GOT3 (cell line): ENCODE measurements around the gene LRP1B.
"Not testable (repeated sequence)": the region's sequence is repeated elsewhere in the genome, so short reads cannot be mapped to it uniquely, and the experiment has no call there.

Experiments
- DNase-seq: peaks from one replicate; lab custom pipeline; 2025; ENCODE audit warnings: mixed read lengths; lab: John Stamatoyannopoulos, UW

Gene LRP1B

DNA sequence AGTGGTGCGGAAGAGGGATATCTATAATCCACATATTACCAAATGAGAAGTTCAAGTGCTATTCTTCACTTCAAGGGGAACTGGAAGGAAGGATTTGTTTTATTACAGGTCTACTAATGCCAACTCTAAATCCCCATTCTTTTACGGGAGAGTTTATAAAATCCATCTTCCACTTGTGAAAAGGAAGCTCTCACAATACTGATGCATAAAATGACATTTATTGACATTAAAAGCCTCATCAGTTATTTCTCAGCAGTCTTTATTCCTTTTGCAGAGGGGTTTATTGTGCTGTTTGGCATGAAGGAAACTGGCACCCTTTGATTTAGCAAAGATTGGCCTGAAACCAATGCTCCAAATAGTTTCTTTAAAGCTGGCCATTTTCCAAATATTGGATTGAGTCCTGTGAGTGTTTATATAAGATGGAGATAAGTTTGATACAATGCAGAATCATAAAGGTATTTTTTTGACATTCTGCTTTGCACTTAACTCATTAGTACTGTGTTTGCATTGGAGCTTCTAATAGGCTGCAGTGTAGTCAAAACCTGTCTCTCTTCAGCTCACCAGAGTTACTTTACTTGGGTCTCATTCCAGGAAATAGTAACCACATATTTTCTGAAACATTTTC lies 26.6 kb downstream of the LRP1B start:
- no peak for DNase-seq

DNA sequence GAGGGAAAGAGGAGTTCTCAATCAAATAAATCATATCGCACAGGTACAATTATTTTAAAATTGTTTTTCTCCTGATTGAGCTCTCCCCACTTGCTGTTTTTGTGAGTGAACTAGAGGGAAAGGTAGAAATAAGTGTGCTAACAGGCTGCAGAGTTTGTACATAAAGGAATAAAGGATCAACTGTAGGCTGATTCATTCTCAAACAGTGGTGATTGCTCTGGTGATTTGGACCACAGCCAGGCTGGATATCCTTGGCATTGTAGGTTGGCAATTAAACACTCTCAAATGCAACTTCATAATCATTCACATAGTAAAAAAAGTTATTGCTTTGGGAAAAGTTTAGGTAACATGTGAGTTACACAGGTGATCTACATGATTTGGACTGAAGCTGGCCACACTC lies 29.8 kb downstream of the LRP1B start:
- DNase-seq: no peak

DNA sequence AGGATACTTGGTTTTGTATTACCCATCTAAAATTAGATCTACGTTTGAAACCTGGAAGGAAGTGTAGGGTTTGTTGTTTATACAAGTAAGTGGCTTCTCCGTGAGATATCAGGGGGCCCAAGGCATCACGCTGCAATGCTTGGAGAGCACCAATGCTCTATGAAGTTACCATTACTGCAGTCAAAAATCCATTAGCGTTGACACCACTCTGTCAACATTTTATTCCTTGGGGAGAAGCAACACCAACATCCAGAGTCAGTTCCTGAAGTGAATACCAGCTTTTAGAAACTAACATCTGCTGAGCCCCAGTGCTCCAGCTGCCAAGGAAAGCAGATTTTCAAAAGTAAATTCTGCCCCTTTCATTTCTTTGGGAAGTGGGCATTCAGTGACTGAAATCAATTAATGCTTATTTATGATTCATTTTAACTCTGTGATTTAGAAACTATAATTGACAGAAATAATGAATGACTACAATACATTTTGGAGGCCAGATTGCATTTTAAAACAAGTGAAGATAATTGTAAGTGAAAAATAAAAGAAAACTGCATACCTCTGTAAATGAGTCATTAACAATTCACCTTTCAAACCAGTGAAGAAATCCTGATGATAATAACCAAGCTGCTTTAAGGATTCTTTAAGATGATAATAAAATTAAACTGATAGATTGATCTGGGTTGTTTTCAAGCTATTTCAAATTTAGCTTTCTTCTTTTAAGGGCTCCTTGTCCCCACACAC lies 30.5 kb downstream of the LRP1B start:
- no peak for DNase-seq

DNA sequence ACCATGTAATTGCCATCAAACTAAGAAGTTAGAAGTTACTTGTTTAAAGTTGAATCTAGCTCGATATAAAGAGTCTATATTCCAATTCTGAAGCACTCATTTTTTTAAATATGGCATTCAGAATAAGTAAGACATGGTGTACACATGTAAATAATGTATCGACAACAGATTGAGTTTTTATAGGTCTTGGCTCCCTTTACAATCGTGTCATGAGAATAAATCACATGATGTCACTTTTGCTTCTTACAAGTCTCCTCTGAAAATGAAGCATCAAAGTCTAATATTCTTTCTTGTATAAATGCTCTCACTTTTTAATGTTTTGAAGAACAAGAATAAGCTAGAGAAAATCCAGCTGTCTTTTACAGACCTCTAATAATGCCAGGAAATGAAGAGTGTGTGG lies 33.1 kb downstream of the LRP1B start:
- no peak for DNase-seq

DNA sequence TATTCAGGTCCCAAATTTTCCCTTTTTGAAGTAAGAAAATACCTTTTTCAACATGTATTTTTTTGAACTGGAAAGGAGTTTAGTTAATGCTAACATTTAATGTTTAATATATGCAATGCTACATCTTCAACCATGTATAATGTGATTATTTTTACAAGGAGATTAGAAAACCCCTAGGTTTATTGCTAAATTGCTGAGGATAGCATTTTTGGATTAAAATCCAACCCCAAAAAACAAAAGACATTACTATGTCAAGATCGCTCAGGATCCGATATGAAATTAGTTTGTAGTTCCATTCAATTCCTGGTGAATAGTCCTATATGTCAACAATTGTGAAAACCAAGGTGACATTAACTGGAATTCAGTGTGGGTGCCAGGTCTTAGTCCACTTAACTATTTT lies 35.2 kb downstream of the LRP1B start:
- no peak for DNase-seq

DNA sequence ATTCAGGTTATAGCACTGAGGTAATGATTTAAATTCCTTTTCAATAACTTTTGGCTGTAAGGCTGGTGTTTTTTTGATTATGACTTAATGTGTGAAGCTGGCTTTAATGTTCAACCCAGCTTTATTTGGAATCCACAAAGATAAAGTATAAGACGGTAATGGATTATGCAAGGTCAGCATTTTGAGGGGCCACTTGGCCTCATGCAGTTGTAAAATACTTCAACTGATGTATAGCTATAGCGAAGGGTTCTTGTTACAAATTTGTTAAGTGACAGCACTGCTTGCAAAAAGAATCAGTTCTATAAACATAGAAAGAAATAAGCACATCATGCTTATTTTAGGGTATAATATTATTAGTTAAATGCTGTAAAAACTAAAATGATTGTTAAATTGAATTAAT lies 36.6 kb downstream of the LRP1B start:
- DNase-seq: no peak

DNA sequence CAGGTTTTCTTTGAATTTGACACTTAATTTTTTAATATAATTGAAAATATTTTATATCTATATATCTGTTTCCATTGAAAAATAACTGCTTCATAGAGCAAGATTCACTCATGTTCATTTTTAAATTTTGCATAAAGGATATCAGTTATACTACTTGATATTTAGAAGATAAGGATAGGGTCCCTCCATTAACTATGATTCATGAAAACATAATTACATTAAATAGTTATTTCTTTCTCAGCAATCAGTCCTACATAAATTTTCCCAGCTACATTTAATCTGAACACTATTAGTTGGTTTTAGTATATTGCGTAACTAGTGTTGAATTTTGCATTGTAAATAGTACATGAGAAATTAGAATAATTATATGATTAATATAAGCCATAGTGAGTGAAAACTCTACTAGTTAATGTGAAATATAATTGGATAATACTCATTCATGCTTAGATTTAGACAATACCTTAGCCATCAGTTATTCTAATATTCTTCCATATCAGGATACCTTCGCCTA lies 42.7 kb downstream of the LRP1B start:
- DNase-seq: no peak

DNA sequence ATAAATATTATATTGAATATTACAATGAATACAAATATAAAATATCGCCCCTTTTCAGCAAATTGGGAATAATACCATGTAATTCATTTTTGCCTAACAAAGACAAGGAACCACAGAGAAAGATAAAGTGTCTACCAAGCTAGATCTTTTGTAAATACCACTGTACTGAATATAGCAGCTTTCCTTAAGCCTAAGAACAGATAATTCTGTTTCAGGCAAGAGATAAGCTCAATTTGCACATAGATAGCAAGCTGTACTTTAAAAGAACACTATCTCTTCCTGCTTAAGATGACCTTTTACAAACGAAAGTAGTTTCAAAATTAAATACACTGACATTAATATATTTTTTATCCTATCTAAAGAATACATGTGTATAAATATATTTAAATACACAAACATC lies 43.2 kb downstream of the LRP1B start:
- not testable (repeated sequence) for DNase-seq

DNA sequence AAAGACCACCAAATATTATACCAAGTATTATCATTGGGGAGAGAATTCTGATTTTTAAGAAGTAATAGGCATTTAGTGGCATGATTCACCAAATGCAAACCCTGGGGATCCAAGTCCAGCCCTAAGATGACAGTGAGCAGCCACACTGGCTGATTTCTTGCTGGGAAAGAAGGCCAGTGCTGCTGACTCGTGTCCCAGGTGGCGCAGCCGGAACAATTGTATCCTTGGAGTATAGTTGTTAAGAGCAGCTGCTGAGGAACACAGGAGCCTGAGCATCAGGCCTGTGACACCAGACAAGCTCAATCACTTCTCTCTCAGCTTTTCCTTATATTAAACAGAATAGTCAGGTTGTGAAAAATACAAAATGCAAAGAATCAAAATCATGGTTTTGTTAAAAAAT lies 48.4 kb downstream of the LRP1B start:
- DNase-seq: no peak

DNA sequence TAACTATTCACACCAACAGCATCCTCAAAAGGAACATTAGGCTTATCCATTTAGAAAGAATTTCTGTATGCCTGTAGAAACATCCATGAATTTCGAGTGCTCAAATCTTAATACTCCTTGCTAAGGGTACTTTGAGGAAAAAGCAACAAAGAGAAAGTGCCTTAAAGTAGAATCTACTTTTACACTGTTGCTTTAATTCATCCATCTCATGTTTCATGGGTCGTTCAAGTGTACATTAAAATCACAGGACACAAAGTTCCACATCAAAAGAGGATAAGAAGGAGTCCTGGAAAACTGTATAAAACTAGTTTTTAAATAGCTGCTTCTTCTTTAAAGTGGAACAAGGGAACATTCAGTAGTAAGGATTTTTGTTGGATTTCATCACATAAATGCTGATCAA lies 54.5 kb downstream of the LRP1B start:
- no peak for DNase-seq

DNA sequence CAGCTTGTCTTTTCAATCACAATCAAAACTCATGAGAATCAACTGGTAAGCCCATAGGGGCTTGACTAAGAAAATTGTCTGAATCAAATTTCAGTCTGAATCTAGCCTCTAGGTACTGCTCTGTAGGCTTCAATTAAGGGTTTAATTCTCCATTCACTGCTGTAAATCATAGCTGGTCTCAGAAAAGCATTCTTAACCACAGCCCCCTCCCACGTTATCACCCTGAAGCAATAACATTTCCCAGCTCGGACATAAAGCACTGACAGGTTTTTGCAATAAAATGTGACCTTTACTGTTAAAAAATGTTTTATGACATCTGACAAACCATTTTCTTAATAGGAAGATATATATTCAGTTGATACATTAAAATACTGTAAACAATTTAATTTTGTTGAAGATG lies 55.0 kb downstream of the LRP1B start:
- DNase-seq: no peak

DNA sequence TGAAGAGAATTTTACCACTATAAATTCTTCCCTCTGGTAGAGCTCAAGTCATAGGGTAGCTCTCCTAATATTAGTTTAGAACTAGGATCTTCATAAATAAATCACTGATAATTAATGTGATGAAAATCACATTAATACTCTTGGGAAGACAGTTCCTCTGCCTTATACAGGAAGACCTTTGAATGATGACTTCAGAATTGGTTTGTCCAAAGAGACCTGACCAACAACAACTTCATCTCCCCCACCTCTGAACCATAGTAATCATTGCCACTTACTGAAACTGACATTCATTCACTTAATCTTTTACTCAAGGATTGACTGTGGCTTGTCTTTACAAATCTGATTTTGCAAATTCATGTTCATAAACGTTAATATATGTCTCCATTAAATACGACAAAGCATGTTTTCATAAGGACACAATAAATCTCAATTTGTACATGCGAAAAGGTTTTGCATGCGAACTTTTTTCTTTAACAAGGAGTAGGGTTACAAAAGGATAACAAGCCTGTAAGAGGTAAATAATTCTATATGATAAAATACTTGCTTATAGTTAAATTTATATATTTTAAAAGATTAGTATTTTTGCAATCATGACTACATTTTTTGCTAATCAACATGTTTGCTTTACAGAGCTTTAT lies 61.4 kb downstream of the LRP1B start:
- no peak for DNase-seq

DNA sequence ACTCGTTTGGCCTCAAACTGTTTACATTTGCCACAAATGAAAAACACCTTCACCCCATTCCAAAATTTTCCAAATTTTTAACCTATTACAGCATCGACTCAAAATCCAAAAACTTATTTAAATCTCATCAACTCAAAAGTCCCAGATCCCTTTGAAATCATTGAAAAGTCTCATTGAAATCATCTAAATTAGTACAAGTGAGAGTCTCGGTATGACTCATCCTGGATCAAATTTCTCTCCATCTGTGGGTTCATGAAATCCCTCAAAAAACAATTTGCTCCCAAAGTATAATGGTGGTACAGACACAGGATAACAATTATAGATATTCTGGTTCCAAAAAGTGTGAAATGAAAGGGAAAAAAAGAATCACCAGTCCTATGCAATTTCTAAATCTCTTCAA lies 65.1 kb downstream of the LRP1B start:
- no peak for DNase-seq

DNA sequence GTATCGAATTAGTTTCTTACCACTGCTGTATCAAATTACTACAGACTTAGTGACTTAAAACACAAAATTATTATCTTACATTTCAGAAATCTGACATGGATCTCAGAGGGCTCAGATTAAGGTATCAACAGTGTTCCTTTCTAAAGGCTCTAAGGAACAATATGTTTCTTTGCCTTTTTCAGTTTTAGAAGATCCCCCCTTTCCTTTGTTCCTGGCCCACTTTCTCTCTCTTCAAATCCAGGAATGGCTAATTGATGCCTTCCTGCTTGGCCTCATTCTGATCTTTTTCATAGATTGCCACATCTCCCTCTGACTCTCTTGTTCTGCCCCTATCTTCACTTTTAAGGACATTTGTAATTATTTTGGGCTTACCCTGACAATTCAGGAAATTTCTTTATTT lies 65.7 kb downstream of the LRP1B start:
- no peak for DNase-seq

DNA sequence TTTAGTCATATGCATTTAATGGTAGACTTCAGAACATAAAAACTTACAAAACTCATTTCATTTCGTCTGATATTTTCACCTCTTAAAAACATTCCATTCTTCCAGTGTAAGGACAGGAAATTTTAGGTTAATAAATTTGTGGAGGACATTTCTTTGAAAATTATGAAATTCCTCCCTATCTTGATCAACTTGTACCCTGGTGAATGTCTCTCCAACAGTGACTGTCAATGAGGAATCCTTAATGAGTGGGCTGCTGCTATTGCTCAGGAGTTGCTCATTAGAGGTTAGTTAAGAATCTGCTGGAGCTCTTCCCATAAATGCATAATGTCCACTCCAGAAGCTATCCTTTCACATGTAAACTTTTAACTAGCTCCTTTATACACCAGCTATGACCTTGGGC lies 69.1 kb downstream of the LRP1B start:
- no peak for DNase-seq

DNA sequence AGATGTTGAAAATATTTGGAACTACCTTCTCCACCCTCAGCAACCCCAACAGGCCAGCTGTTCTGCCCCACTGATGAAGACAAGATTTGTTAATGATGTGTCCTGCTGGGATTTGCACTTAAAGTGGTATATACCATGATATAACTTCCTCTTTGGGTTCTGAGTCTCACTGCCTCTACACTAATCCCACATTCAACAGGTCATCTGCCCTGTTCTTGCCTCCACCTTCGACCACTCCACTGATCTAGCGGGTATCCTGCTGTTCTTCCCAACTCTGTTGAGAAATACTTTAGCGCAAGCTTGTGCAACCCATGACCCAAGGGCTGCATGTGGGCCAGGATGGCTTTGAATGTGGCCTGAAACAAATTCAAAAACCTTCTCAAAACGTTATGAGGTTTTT lies 72.7 kb downstream of the LRP1B start:
- DNase-seq: no peak

DNA sequence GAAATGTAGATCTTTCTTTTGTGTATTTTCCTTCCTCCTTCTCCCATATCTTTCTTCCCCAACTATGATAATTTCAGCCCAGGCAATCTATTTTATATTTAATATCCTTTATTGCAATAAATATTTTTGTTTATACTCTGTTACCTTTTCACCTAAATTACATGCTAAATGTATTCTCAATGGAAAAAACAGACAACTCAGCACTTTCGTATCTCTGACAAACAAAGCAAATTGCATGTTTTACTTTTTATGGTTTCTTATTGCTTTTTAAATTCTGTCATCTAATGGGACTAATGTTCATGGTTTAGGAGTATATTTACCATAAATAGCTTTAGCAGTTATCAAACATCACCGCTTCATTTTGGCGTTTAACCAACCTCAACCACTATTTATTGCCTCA lies 74.0 kb downstream of the LRP1B start:
- no peak for DNase-seq

DNA sequence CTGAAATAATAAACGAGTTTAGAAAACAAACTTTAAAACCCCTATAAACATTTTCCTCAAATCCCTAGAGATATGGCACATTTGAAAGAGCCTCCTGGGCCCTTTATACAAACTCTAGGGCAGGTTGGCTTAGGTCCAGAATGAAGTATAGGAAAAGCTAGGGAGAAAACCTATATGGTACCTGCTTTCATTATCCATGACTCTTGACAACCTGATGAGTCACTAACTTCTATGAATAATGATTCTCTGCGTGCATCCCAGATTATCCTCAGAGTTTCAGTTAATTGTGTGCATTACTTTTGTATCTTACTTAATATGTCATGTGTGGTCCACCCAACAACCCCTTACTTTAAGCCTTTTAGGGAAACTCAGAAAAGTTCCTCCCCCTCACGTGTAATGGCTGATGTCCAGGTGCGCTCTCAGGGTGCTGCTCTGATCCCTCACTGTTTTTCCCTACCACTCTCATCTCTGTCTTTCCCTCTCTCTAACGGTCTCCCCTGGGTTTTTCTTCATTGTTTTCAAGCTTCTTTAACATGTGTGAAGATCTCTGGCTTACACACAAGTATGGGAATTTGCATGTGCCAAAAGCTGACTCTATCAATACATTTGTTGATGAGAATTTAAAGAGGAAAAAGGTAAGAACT lies 78.5 kb downstream of the LRP1B start:
- no peak for DNase-seq

DNA sequence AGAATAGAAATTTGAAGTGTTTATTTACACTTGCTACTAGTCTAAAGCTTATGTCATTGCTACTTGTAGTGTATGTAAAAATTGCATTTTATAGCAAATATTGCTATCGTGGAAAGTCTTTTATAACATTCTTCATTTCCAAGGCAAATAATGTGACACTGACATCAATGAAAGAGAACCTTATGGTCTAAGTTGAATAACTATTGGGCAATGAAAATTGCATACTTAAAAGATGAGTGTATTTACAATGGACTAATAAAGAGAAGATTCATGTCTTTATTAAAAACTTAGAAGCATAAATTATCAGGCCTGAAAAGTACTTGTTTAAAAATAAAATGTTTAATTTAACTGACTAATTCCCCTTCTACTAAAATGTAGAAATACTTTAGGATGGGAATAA lies 82.2 kb downstream of the LRP1B start:
- DNase-seq: no peak

DNA sequence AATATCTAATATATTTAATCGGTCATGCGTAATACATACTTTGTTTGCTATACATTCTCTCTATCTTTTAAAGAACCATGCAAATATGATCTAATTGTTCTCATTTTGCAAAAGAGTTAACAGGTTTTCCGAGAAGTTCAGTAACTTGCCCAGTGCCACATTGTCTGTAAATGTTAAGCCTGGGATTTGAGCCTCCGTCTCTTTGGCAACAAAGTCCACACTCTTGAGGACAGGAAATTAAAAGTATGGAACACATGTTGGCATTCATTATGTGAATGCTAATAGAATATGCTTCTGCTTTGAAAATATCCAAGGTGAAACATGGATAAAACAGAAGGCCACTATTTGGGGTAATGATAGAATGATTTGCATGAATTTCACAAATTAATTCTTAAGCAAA lies 85.2 kb downstream of the LRP1B start:
- no peak for DNase-seq

DNA sequence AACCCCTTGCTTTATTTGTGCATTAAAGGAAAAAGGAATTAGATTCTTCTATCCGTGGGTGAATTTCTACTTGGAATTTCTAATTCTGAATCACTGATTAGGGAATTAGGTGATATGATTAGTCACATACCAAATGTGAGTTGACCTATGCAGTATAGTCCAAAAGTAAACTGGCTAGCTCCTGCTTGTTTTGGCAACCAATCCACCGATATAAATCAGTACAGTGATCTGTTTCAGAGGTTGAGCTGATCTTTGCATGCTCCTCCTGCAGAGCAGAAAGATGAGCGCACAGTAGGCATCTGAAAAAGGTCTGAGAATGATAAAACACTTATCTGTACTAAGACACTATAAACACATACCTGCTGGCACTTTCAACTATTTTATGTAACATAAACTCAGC lies 86.6 kb downstream of the LRP1B start:
- no peak for DNase-seq

DNA sequence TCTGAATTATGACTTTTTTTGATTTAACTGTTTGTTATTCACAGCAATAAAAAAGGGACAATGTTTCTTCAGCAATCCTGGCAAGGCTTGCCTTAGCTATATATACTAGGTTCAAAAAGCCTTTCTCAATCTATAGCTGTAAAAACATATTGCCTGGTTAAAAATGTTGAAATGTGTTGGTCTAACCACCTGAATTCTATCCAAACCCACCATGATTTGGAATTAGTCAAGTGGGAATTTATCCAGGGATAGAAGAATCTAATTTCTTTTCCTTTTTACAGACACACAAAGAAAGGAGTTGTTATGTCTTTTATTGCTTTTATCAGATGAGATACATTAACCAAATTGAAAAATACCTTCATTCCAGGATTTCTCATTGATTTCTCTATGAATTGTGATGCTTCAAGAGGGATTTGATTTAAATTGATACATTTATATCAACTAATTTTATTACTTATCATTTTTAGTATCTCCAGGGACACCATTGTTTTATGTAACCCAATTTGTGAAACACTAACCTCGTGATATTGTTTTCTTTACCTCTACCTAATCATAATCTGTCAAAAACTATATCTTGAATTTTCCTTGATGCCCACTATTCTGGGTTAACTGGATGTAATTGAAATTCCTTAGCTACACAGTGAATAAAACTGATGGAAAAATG lies 88.1 kb downstream of the LRP1B start:
- no peak for DNase-seq
